Calu3 (cell line): Measurements from ENCODE around the gene CLDN17. TPM values are rescaled to one million over a fixed set of nuclear protein-coding genes. Genes with fewer than 3 reads are reported as not detected.

Experiments used
- BruUV-seq: library from RNA; stranded (reverse); fragments of 400-500 nt; replicated peaks from 2 replicates; lab custom pipeline; 2021; lab: Mats Ljungman, UMichigan
- CTCF ChIA-PET: fragments of 300-600 bp; sonication (Branson Sonifier 250); formaldehyde crosslinking; loops from one replicate; lab custom pipeline; 2022; ENCODE audit warnings: antibody characterized with exemption; lab: Charles Lee
- DNase-seq: peaks from one replicate; pipeline ENCODE4 v3.0.0; 2022
- H3K27ac Mint-ChIP-seq: one replicate; pipeline ENCODE4 v1.8.0; 2022; ENCODE audit warnings: mixed read lengths; ENCODE audit not compliant: unreplicated experiment
- H3K27me3 Mint-ChIP-seq: one replicate; pipeline ENCODE4 v1.8.0; 2022; ENCODE audit warnings: mixed read lengths; ENCODE audit not compliant: unreplicated experiment
- H3K36me3 Mint-ChIP-seq: one replicate; pipeline ENCODE4 v1.8.0; 2022; ENCODE audit warnings: mild to moderate bottlenecking, moderate library complexity, mixed read lengths; ENCODE audit not compliant: insufficient read depth, unreplicated experiment
- H3K4me1 Mint-ChIP-seq: one replicate; pipeline ENCODE4 v1.8.0; 2022; ENCODE audit warnings: mild to moderate bottlenecking, low read depth, mixed read lengths; ENCODE audit not compliant: unreplicated experiment
- H3K4me3 Mint-ChIP-seq: one replicate; pipeline ENCODE4 v1.8.0; 2022; ENCODE audit warnings: mild to moderate bottlenecking, low read depth, moderate library complexity, mixed read lengths; ENCODE audit not compliant: unreplicated experiment
- H3K9me3 Mint-ChIP-seq: one replicate; pipeline ENCODE4 v1.8.0; 2022; ENCODE audit warnings: low read depth, mixed read lengths; ENCODE audit not compliant: unreplicated experiment
- intact Hi-C: fragments of 100-400 bp; cut with micrococcal nuclease; formaldehyde crosslinking; loops from one replicate; pipeline ENCODE4 v1.10.0; 2022; ENCODE audit not compliant: unreplicated experiment
- total RNA-seq: library from RNA; stranded (reverse); gene quantifications from 2 replicates; pipeline ENCODE4 v1.2.3, GENCODE V29; 2022
- TF ChIP-seq, protein P1 (sequence below): fragments of 200-600 bp; IDR thresholded peaks from one replicate; pipeline ENCODE4 v1.8.0; 2022; ENCODE audit warnings: antibody characterized with exemption; ENCODE audit not compliant: unreplicated experiment

CLDN17 gene
- total RNA-seq, 1 experiment from 2014 or later = not detected

DNA sequence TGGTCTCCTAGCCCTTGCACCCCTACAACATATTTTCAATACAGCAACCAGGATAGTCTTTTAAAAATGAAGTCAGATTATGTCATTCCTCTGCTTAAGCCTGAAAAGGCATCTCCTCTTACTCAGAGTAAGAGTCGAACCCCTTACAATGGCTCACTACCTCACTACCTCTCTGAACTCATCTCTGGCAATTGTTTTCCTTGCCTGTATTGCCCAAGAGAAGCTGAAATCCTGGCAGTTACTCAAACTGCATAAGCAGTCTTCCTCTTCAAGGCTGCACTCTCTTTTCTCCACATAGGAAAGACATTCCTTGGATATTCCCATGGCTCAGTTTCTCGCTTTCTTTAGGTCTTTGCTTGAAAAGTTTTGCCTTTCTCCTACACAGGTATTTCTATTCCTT, 26.6 kb upstream of the CLDN17 start:
- TF ChIP-seq, protein P1, sequence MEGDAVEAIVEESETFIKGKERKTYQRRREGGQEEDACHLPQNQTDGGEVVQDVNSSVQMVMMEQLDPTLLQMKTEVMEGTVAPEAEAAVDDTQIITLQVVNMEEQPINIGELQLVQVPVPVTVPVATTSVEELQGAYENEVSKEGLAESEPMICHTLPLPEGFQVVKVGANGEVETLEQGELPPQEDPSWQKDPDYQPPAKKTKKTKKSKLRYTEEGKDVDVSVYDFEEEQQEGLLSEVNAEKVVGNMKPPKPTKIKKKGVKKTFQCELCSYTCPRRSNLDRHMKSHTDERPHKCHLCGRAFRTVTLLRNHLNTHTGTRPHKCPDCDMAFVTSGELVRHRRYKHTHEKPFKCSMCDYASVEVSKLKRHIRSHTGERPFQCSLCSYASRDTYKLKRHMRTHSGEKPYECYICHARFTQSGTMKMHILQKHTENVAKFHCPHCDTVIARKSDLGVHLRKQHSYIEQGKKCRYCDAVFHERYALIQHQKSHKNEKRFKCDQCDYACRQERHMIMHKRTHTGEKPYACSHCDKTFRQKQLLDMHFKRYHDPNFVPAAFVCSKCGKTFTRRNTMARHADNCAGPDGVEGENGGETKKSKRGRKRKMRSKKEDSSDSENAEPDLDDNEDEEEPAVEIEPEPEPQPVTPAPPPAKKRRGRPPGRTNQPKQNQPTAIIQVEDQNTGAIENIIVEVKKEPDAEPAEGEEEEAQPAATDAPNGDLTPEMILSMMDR = no peak
- Mint-ChIP-seq H3K27ac (no peak overlapping the region), H3K4me3 (no peak overlapping the region), H3K4me1 (no peaks in the 10 kb centered on the region), H3K36me3 (no peaks in the 10 kb centered on the region), H3K27me3 (no peaks in the 10 kb centered on the region), H3K9me3 (no peaks in the 10 kb centered on the region)
- no peak for DNase-seq
- intact Hi-C loops = loop anchor here (5.0 kb wide), 1 partner anchor 251 kb away; no protein-coding TSS in a partner anchor
- CTCF ChIA-PET = interaction anchor here (0.6 kb wide), 1 partner anchor 197 kb away, joined by 3 read pairs; no protein-coding TSS in a partner anchor
- no TSS peak for BruUV-seq

DNA sequence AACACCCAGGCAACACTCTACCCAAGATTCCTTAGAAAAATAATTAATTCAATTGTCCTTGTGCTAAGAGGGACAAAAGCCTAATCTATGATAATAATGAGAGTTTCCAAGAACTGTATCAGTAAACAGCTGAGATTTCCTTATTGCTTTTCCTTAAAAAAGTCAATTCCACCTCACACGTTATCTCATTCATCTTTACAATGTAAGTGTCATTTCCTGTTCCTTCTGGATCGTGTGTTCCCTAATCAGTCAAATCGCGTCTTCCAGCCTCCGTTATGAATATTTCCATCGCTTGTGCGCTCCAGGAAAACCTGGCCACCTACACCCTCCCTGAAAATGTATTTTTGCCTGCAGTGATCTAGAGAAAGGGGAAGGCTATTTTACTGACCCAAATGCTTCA, 23.9 kb upstream of the CLDN17 start:
- intact Hi-C loops = loop anchor here (5.0 kb wide), 1 partner anchor 248 kb away; no protein-coding TSS in a partner anchor
- CTCF ChIA-PET = no interaction called here
- no peaks in the 10 kb centered on the region for H3K4me1 Mint-ChIP-seq
- no TSS peak for BruUV-seq
- H3K36me3 Mint-ChIP-seq = no peaks in the 10 kb centered on the region
- H3K4me3 Mint-ChIP-seq = no peak overlapping the region
- no peaks in the 10 kb centered on the region for H3K9me3 Mint-ChIP-seq
- no peak for DNase-seq
- H3K27me3 Mint-ChIP-seq = no peaks in the 10 kb centered on the region
- TF ChIP-seq, protein P1 = no peak
- no peak overlapping the region for H3K27ac Mint-ChIP-seq

DNA sequence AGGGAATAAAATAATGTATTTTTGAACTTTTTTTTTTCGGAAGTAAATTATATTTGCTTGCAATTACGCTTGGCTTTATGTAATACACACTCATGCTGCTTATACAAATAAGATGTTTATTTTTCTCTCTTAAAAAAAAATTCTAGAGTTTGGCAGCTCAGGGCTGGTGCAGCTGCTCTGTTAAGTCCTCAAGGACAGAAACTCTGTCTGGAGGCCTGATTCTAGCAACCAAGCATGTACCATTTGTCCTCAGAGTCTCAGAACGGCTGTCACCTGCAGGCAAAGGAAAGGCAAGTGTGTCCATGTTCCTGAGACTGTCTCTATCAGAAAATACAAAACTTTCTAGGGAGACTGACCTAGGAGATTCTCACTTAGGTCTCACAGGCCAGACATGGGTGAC, 23.2 kb upstream of the CLDN17 start:
- intact Hi-C loops = loop anchor here (5.0 kb wide), 1 partner anchor 247 kb away; no protein-coding TSS in a partner anchor
- BruUV-seq = no TSS peak
- Mint-ChIP-seq H3K9me3 (no peaks in the 10 kb centered on the region), H3K4me1 (no peaks in the 10 kb centered on the region), H3K36me3 (no peaks in the 10 kb centered on the region), H3K27ac (no peak overlapping the region), H3K4me3 (no peak overlapping the region), H3K27me3 (no peaks in the 10 kb centered on the region)
- no peak for DNase-seq
- TF ChIP-seq, protein P1 = no peak
- CTCF ChIA-PET = no interaction called here

DNA sequence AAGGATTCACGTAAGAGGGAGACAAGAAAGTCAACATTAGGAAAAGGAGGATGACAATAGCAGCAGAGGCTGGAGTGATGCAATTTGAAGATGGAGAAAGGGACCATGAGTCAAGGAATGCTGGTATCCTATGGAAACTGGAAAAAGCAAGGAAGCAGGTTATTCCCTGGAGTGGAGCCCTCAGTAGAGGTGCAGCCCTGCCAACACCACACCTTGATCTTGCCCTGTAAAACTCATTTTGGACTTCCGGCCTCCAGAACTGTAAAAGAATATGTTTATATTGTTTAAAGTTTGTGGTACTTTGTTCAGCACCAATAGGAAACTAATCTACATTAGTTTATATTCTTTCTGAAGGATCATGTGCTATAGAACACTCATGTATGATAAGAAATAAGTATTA, 19.6 kb upstream of the CLDN17 start:
- Mint-ChIP-seq H3K4me3 (no peak overlapping the region), H3K27ac (no peak overlapping the region), H3K4me1 (no peaks in the 10 kb centered on the region), H3K36me3 (no peaks in the 10 kb centered on the region), H3K9me3 (no peaks in the 10 kb centered on the region), H3K27me3 (no peaks in the 10 kb centered on the region)
- no TSS peak for BruUV-seq
- no peak for DNase-seq
- CTCF ChIA-PET = no interaction called here
- TF ChIP-seq, protein P1 = no peak
- intact Hi-C loops = no loop called here
